ENCODE data around the gene ATP5MG. TPM values are rescaled to one million over a fixed set of nuclear protein-coding genes. Genes with fewer than 3 reads are reported as not detected.

Gene ATP5MG
- total RNA-seq, 1 donor = 31.1 TPM

DNA sequence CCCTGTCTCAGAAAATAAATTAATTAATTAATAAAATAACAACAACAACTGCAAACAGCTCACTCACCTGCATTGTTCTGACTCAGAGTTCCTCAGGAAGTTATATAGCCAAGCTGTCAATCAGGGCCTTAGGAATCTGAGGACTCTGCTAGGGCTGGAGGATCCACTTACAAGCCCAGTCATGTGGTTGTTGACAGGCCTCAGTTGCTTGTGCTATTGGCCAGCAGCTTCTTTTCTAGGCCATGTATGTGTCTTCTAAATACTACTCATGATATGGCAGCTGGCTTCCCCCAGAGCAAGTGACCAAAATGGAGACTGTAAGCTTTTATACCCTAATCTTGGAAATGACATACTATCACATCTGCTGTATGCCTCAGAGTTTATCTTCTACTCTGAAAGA lies 20.8 kb upstream of the ATP5MG start:
- no peaks in the 10 kb centered on the region for H3K9me3 ChIP-seq (ENCODE audit: low read depth, low read length)
- no peak overlapping the region for H3K4me2 ChIP-seq (ENCODE audit: insufficient read depth, low read length)
- TF ChIP-seq, protein P1, sequence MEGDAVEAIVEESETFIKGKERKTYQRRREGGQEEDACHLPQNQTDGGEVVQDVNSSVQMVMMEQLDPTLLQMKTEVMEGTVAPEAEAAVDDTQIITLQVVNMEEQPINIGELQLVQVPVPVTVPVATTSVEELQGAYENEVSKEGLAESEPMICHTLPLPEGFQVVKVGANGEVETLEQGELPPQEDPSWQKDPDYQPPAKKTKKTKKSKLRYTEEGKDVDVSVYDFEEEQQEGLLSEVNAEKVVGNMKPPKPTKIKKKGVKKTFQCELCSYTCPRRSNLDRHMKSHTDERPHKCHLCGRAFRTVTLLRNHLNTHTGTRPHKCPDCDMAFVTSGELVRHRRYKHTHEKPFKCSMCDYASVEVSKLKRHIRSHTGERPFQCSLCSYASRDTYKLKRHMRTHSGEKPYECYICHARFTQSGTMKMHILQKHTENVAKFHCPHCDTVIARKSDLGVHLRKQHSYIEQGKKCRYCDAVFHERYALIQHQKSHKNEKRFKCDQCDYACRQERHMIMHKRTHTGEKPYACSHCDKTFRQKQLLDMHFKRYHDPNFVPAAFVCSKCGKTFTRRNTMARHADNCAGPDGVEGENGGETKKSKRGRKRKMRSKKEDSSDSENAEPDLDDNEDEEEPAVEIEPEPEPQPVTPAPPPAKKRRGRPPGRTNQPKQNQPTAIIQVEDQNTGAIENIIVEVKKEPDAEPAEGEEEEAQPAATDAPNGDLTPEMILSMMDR (IDR thresholded peaks at IDR 0.05; ENCODE audit: extremely low read depth, low read depth, low read length) = no peak
- no peak overlapping the region for H2AFZ ChIP-seq (ENCODE audit: low read length)
- DNase-seq (ENCODE audit: insufficient read length, low spot score, missing footprints) = no peak
- H3K79me2 ChIP-seq (ENCODE audit: insufficient read depth, low read length) = no peaks in the 10 kb centered on the region
- H3K4me1 ChIP-seq (ENCODE audit: insufficient read depth, low read length) = no peaks in the 10 kb centered on the region
- H3K27ac ChIP-seq (ENCODE audit: low read depth, low read length) = no peak overlapping the region
- H3K36me3 ChIP-seq (ENCODE audit: insufficient read depth, low read length) = peaks cover 81% of the 10 kb centered on the region
- H3K4me3 ChIP-seq (ENCODE audit: insufficient read depth, low read length) = no peak overlapping the region
- H4K20me1 ChIP-seq (ENCODE audit: insufficient read depth, low read length) = no peaks in the 10 kb centered on the region
- no peaks in the 10 kb centered on the region for H3K27me3 ChIP-seq (ENCODE audit: insufficient read depth, low read length)

DNA sequence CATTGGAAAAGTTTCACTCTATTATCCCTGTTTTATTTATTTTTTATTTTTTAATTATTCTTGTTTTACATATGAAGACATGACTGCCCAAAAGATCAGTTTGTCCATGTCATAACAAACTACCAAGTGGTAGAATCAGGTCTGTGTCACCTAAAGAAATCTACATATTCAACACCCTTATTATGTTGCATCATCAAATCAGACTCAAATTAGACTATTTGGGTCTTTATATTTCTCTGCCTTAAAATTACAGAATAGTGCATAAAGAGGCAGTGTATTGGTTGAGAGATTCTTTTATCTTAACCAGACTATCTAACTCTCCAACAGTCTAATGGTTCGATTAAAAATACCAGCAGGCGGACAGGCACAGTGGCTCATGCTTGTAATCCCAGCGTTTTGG lies 18.5 kb upstream of the ATP5MG start:
- peaks cover 96% of the 10 kb centered on the region for H3K36me3 ChIP-seq (ENCODE audit: insufficient read depth, low read length)
- no peak overlapping the region for H3K27ac ChIP-seq (ENCODE audit: low read depth, low read length)
- H3K27me3 ChIP-seq (ENCODE audit: insufficient read depth, low read length) = no peaks in the 10 kb centered on the region
- H3K9me3 ChIP-seq (ENCODE audit: low read depth, low read length) = no peaks in the 10 kb centered on the region
- TF ChIP-seq, protein P1 (IDR thresholded peaks at IDR 0.05; ENCODE audit: extremely low read depth, low read depth, low read length) = no peak
- H2AFZ ChIP-seq (ENCODE audit: low read length) = no peak overlapping the region
- H4K20me1 ChIP-seq (ENCODE audit: insufficient read depth, low read length) = no peaks in the 10 kb centered on the region
- DNase-seq (ENCODE audit: insufficient read length, low spot score, missing footprints) = no peak
- no peaks in the 10 kb centered on the region for H3K4me1 ChIP-seq (ENCODE audit: insufficient read depth, low read length)
- H3K79me2 ChIP-seq (ENCODE audit: insufficient read depth, low read length) = no peaks in the 10 kb centered on the region
- H3K4me2 ChIP-seq (ENCODE audit: insufficient read depth, low read length) = no peak overlapping the region
- no peak overlapping the region for H3K4me3 ChIP-seq (ENCODE audit: insufficient read depth, low read length)

DNA sequence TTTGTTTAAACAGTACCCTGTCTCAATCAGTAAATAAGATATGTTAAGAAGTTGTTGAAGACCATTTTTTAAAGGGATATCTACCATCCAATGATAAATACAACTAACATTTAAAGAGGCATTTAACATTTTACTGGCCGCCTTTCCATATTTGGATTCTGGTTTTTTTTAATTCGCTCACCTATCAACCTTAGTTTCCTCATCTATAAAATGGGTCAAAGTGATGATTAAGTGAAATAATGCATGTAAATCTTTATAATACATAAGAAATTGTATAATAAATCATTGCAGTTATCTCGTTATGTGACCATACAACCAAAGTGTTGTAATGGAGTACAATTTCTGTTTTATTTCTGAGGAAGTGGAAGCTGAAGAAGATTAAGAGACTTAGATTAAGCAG lies 17.7 kb upstream of the ATP5MG start:
- no peaks in the 10 kb centered on the region for H3K9me3 ChIP-seq (ENCODE audit: low read depth, low read length)
- TF ChIP-seq, protein P1 (IDR thresholded peaks at IDR 0.05; ENCODE audit: extremely low read depth, low read depth, low read length) = no peak
- no peaks in the 10 kb centered on the region for H3K4me1 ChIP-seq (ENCODE audit: insufficient read depth, low read length)
- H3K4me3 ChIP-seq (ENCODE audit: insufficient read depth, low read length) = no peak overlapping the region
- H3K79me2 ChIP-seq (ENCODE audit: insufficient read depth, low read length) = no peaks in the 10 kb centered on the region
- no peak for DNase-seq (ENCODE audit: insufficient read length, low spot score, missing footprints)
- no peak overlapping the region for H3K27ac ChIP-seq (ENCODE audit: low read depth, low read length)
- H2AFZ ChIP-seq (ENCODE audit: low read length) = no peak overlapping the region
- H3K4me2 ChIP-seq (ENCODE audit: insufficient read depth, low read length) = no peak overlapping the region
- no peaks in the 10 kb centered on the region for H4K20me1 ChIP-seq (ENCODE audit: insufficient read depth, low read length)
- peaks cover 91% of the 10 kb centered on the region for H3K36me3 ChIP-seq (ENCODE audit: insufficient read depth, low read length)
- H3K27me3 ChIP-seq (ENCODE audit: insufficient read depth, low read length) = no peaks in the 10 kb centered on the region

DNA sequence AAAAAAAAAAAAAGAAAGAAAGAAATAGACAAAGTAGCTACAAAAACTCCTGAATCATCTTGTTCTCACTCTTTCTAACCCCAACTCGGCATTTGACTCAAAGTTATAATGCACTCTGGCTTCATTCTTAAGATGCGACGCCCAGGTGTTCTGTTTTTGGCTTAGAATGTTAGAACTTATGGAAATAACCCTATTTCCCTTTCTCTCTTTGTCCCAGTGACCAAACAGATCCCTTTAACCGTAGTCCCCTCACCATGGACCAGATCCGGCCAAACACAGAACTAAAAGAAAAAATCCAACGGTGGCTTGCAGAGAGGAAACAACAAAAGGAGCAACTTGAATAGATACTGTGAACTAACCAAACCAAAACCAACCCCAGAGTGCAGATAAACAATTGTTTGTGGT lies 5.3 kb upstream of the ATP5MG start:
- H3K79me2 ChIP-seq (ENCODE audit: insufficient read depth, low read length) = no peaks in the 10 kb centered on the region
- no peaks in the 10 kb centered on the region for H3K27me3 ChIP-seq (ENCODE audit: insufficient read depth, low read length)
- no peak for DNase-seq (ENCODE audit: insufficient read length, low spot score, missing footprints)
- no peak overlapping the region for H3K4me3 ChIP-seq (ENCODE audit: insufficient read depth, low read length)
- no peak overlapping the region for H3K27ac ChIP-seq (ENCODE audit: low read depth, low read length)
- H3K9me3 ChIP-seq (ENCODE audit: low read depth, low read length) = no peaks in the 10 kb centered on the region
- H4K20me1 ChIP-seq (ENCODE audit: insufficient read depth, low read length) = no peaks in the 10 kb centered on the region
- H3K4me2 ChIP-seq (ENCODE audit: insufficient read depth, low read length) = no peak overlapping the region
- H3K4me1 ChIP-seq (ENCODE audit: insufficient read depth, low read length) = peaks cover 4% of the 10 kb centered on the region
- TF ChIP-seq, protein P1 (IDR thresholded peaks at IDR 0.05; ENCODE audit: extremely low read depth, low read depth, low read length) = no peak
- H3K36me3 ChIP-seq (ENCODE audit: insufficient read depth, low read length) = peaks cover 53% of the 10 kb centered on the region
- H2AFZ ChIP-seq (ENCODE audit: low read length) = no peak overlapping the region
